ENCODE data around the gene BCL7A. TPM values are rescaled to one million over a fixed set of nuclear protein-coding genes. Genes with fewer than 3 reads are reported as not detected.

BCL7A gene
- total RNA-seq, 1 donor from 2014 or later, result 8.1 TPM

- no peak for TF ChIP-seq POLR2AphosphoS5 (IDR thresholded peaks at IDR 0.05; ENCODE audit: insufficient read depth in 1 of 2, low read depth in 1 of 2)
- no peak for TF ChIP-seq CTCF (IDR thresholded peaks at IDR 0.05)
- TF ChIP-seq POLR2A (IDR thresholded peaks at IDR 0.05), result no peak
- Histone ChIP-seq H3K36me3 (peaks cover 0 to 24% of the 10 kb centered on the region in 2 donors), H3K4me3 (no peak overlapping the region), H3K27me3 (no peaks in the 10 kb centered on the region), H3K4me1 (no peaks in the 10 kb centered on the region), H3K27ac (no peak overlapping the region), H3K9me3 (no peaks in the 10 kb centered on the region)
- intact Hi-C loops (cut with DNase I), result no loop called here
- no peak for DNase-seq (ENCODE audit: extremely low spot score in 2 of 2)
Observed at GRCh38 chr12:122042910-122043309, 21.2 kb downstream of the BCL7A start.

GRCh38 chr12:122043476-122043875 is 21.8 kb downstream of the BCL7A start:
- no peak overlapping the region for H3K27ac ChIP-seq
- no peaks in the 10 kb centered on the region for H3K4me1 ChIP-seq
- TF ChIP-seq POLR2A (IDR thresholded peaks at IDR 0.05), result no peak
- no peak for TF ChIP-seq POLR2AphosphoS5 (IDR thresholded peaks at IDR 0.05; ENCODE audit: insufficient read depth in 1 of 2, low read depth in 1 of 2)
- H3K9me3 ChIP-seq, result no peaks in the 10 kb centered on the region
- H3K4me3 ChIP-seq, result no peak overlapping the region
- no peak for DNase-seq (ENCODE audit: extremely low spot score in 2 of 2)
- no peaks in the 10 kb centered on the region for H3K27me3 ChIP-seq
- intact Hi-C loops (cut with DNase I), result no loop called here
- peaks cover 0 to 24% of the 10 kb centered on the region in 2 donors for H3K36me3 ChIP-seq

- Histone ChIP-seq H3K27ac (no peak overlapping the region), H3K4me3 (no peak overlapping the region), H3K4me1 (no peaks in the 10 kb centered on the region), H3K27me3 (no peaks in the 10 kb centered on the region), H3K9me3 (no peaks in the 10 kb centered on the region), H3K36me3 (peaks cover 0 to 24% of the 10 kb centered on the region in 2 donors)
- no peak for DNase-seq (ENCODE audit: extremely low spot score in 2 of 2)
- TF ChIP-seq CTCF (IDR thresholded peaks at IDR 0.05), result no peak
- no peak for TF ChIP-seq POLR2A (IDR thresholded peaks at IDR 0.05)
- no peak for TF ChIP-seq POLR2AphosphoS5 (IDR thresholded peaks at IDR 0.05; ENCODE audit: insufficient read depth in 1 of 2, low read depth in 1 of 2)
- intact Hi-C loops (cut with DNase I), result no loop called here
Observed at GRCh38 chr12:122045262-122045661, 23.6 kb downstream of the BCL7A start.

- Histone ChIP-seq H3K36me3 (peaks cover 0 to 24% of the 10 kb centered on the region in 2 donors), H3K4me3 (no peak overlapping the region), H3K4me1 (no peaks in the 10 kb centered on the region), H3K27me3 (no peaks in the 10 kb centered on the region), H3K9me3 (no peaks in the 10 kb centered on the region), H3K27ac (no peak overlapping the region)
- DNase-seq (ENCODE audit: extremely low spot score in 2 of 2), result no peak
- intact Hi-C loops (cut with DNase I), result no loop called here
- TF ChIP-seq POLR2A (IDR thresholded peaks at IDR 0.05) (no peak), CTCF (IDR thresholded peaks at IDR 0.05) (no peak), POLR2AphosphoS5 (IDR thresholded peaks at IDR 0.05; ENCODE audit: insufficient read depth in 1 of 2, low read depth in 1 of 2) (no peak)
Observed at GRCh38 chr12:122046145-122046544, 24.5 kb downstream of the BCL7A start.

GRCh38 chr12:122048151-122048550 is 26.5 kb downstream of the BCL7A start:
- TF ChIP-seq POLR2AphosphoS5 (IDR thresholded peaks at IDR 0.05; ENCODE audit: insufficient read depth in 1 of 2, low read depth in 1 of 2), result no peak
- TF ChIP-seq CTCF (IDR thresholded peaks at IDR 0.05), result no peak
- TF ChIP-seq POLR2A (IDR thresholded peaks at IDR 0.05), result no peak
- H3K36me3 ChIP-seq, result peaks cover 0 to 24% of the 10 kb centered on the region in 2 donors
- H3K27me3 ChIP-seq, result no peaks in the 10 kb centered on the region
- H3K9me3 ChIP-seq, result no peaks in the 10 kb centered on the region
- no peaks in the 10 kb centered on the region for H3K4me1 ChIP-seq
- H3K4me3 ChIP-seq, result no peak overlapping the region
- intact Hi-C loops (cut with DNase I), result no loop called here
- no peak for DNase-seq (ENCODE audit: extremely low spot score in 2 of 2)
- H3K27ac ChIP-seq, result no peak overlapping the region
